Loucy (cell line): ENCODE measurements around the gene ACTR5.

Source experiments
- CTCF ChIP-seq: fragments of 200-600 bp; sonication (generic); conservative IDR thresholded peaks from 2 replicates; pipeline ENCODE4 v1.5.1; 2014; ENCODE audit warnings: mild to moderate bottlenecking, antibody characterized with exemption, low read length
- EZH2phosphoT487 ChIP-seq: fragments of 200-600 bp; IDR thresholded peaks from 2 replicates; pipeline ENCODE4 v1.6.1; 2018; ENCODE audit warnings: antibody characterized with exemption, mild to moderate bottlenecking, moderate library complexity, borderline replicate concordance

- TF ChIP-seq CTCF (no peak), EZH2phosphoT487 (no peak)
Observed at GRCh38 chr20:38776363-38776762, 28.1 kb downstream of the ACTR5 start.
